ENCODE measurements around the gene CFAP68.
A peak's percentile ranks its signal among the peaks of the same experiment; 100 is the strongest.
"Not testable (repeated sequence)": the region's sequence is repeated elsewhere in the genome, so short reads cannot be mapped to it uniquely, and the experiment has no call there.

The CFAP68 gene

GRCh38 chr11:111918390-111919256, 39.3 kb downstream of the CFAP68 start, which contains the start of gene C11orf52:
C11orf52 (plus strand) TSS chr11:111918913; CDS start chr11:111918973, 60 bp downstream.
- DNase-seq: no peak

GRCh38 chr11:111920908-111921307, 41.6 kb downstream of the CFAP68 start:
- DNase-seq: no peak

- DNase-seq: no peak
These were observed 42.3 kb downstream of the CFAP68 start for GRCh38 chr11:111921541-111922230.

GRCh38 chr11:111922803-111923202, 43.5 kb downstream of the CFAP68 start:
- DNase-seq: peak; percentile 60

- no peak for DNase-seq
These were observed 44.0 kb downstream of the CFAP68 start for GRCh38 chr11:111923351-111923788.

- DNase-seq: no peak
These were observed 44.6 kb downstream of the CFAP68 start for GRCh38 chr11:111923951-111924350.

GRCh38 chr11:111925953-111926352, 46.6 kb downstream of the CFAP68 start:
- DNase-seq: no peak

GRCh38 chr11:111926505-111927391, 47.4 kb downstream of the CFAP68 start:
- DNase-seq: peak; percentile 97

GRCh38 chr11:111930472-111930871, 51.1 kb downstream of the CFAP68 start:
- DNase-seq: no peak

GRCh38 chr11:111932611-111932950, 53.2 kb downstream of the CFAP68 start:
- DNase-seq: peak; percentile 77

- not testable (repeated sequence) for DNase-seq
These were observed 53.8 kb downstream of the CFAP68 start for GRCh38 chr11:111933176-111933575.

GRCh38 chr11:111933872-111934271, 54.5 kb downstream of the CFAP68 start:
- DNase-seq: peak; percentile 69

GRCh38 chr11:111934306-111934705, 55.0 kb downstream of the CFAP68 start:
- no peak for DNase-seq

Measured in suppressor macrophage treated with lipopolysaccharide for 4 hours (primary cell).